Stimulated activated CD8-positive, alpha-beta memory T cell treated with anti-CD3 and anti-CD28 coated beads, Interleukin-4, amount 100 ng/mL, for 4 hours (primary cell): Measurements from ENCODE around the gene ATF7.
"Not testable (repeated sequence)": the region's sequence is repeated elsewhere in the genome, so short reads cannot be mapped to it uniquely, and the experiment has no call there.

Experiments used
- DNase-seq, 2 donors: peaks; one replicate each; pipeline ENCODE4 v3.0.0-alpha.2; 2020; ENCODE audit warnings: low read depth in 2 of 2, low spot score in 1 of 2

ATF7 gene

GRCh38 chr12:53625946-53626701 is at the start of gene ATF7:
Gene ATF7, minus strand, starts transcription at chr12:53626382. Its CDS starts 25,382 bp downstream, at chr12:53601000.
- DNase-seq, result peak; percentile 94 to 98

- no peak for DNase-seq
Measured at GRCh38 chr12:53674977-53675700, 49.0 kb upstream of the ATF7 start.

- no peak for DNase-seq
Measured at GRCh38 chr12:53670971-53671370, 44.8 kb upstream of the ATF7 start.

GRCh38 chr12:53670308-53670707 is 44.1 kb upstream of the ATF7 start:
- no peak for DNase-seq

GRCh38 chr12:53667080-53667479 is 40.9 kb upstream of the ATF7 start:
- DNase-seq, result no peak

GRCh38 chr12:53664936-53665335 is 38.8 kb upstream of the ATF7 start:
- no peak for DNase-seq

GRCh38 chr12:53664191-53664590 is 38.0 kb upstream of the ATF7 start:
- DNase-seq, result no peak

- no peak for DNase-seq
Measured at GRCh38 chr12:53660041-53660440, 33.9 kb upstream of the ATF7 start.

- DNase-seq, result no peak
Measured at GRCh38 chr12:53659571-53659981, 33.4 kb upstream of the ATF7 start.

GRCh38 chr12:53659011-53659551 is 32.9 kb upstream of the ATF7 start:
- no peak for DNase-seq

GRCh38 chr12:53657041-53657440 is 30.9 kb upstream of the ATF7 start:
- DNase-seq, result no peak

GRCh38 chr12:53653595-53653994 is 27.4 kb upstream of the ATF7 start:
- DNase-seq, result no peak

GRCh38 chr12:53652366-53652765 is 26.2 kb upstream of the ATF7 start:
- DNase-seq, result no peak

- no peak for DNase-seq
Measured at GRCh38 chr12:53651737-53652136, 25.6 kb upstream of the ATF7 start.

GRCh38 chr12:53646300-53646699 is 20.1 kb upstream of the ATF7 start:
- DNase-seq, result not testable (repeated sequence)

GRCh38 chr12:53645165-53645564 is 19.0 kb upstream of the ATF7 start:
- DNase-seq, result no peak

GRCh38 chr12:53644133-53644532 is 18.0 kb upstream of the ATF7 start:
- no peak for DNase-seq

GRCh38 chr12:53643232-53643979 is 17.2 kb upstream of the ATF7 start:
- no peak for DNase-seq

- DNase-seq, result no peak
Measured at GRCh38 chr12:53638057-53638456, 11.9 kb upstream of the ATF7 start.

GRCh38 chr12:53636641-53637040 is 10.5 kb upstream of the ATF7 start:
- no peak for DNase-seq

GRCh38 chr12:53635708-53636107 is 9.5 kb upstream of the ATF7 start:
- not testable (repeated sequence) for DNase-seq

- no peak for DNase-seq
Measured at GRCh38 chr12:53631721-53632120, 5.5 kb upstream of the ATF7 start.
